Gastrocnemius medialis (tissue), 4 donors: Measurements from ENCODE around the gene KRT9. TPM values are rescaled to one million over a fixed set of nuclear protein-coding genes. Genes with fewer than 3 reads are reported as not detected.

Source experiments
- ATAC-seq, 2 donors: fragments of 150-250 bp; one replicate each; pipeline ENCODE4 v1.9.1; 2016
- DNase-seq, 2 donors: peaks; one replicate each; pipeline ENCODE4 v3.0.0-alpha.2; 2019
- H3K27ac ChIP-seq, 4 donors: fragments of 200-600 bp; sonication (generic); 1 replicate in 1 of 4; 2 replicates in 3 of 4; pipeline ENCODE4 v1.5.1; 2016 to 2018; ENCODE audit warnings: mild to moderate bottlenecking in 2 of 4, moderate library complexity in 1 of 4
- H3K27me3 ChIP-seq, 3 donors: fragments of 200-600 bp; sonication (generic) in 2 of 3; 1 replicate in 1 of 3; 2 replicates in 2 of 3; pipeline versions ENCODE4 v1.5.1 to v1.6.0; 2016 to 2019; ENCODE audit warnings: mild to moderate bottlenecking in 1 of 3, moderate library complexity in 1 of 3
- H3K36me3 ChIP-seq, 2 donors: fragments of 200-600 bp; sonication (generic) in 1 of 2; one replicate each; pipeline ENCODE4 v1.5.1; 2017 to 2018
- H3K4me1 ChIP-seq, 2 donors: fragments of 200-600 bp; sonication (generic) in 1 of 2; one replicate each; pipeline ENCODE4 v1.5.1; 2016 to 2017; ENCODE audit warnings: mild to moderate bottlenecking in 2 of 2
- H3K4me3 ChIP-seq, 4 donors: fragments of 200-600 bp; sonication (generic) in 3 of 4; 1 replicate in 1 of 4; 2 replicates in 3 of 4; pipeline ENCODE4 v1.5.1; 2016 to 2019; ENCODE audit warnings: mild to moderate bottlenecking in 2 of 4
- H3K9me3 ChIP-seq, 3 donors: fragments of 200-600 bp; sonication (generic) in 2 of 3; 1 replicate in 1 of 3; 2 replicates in 2 of 3; pipeline ENCODE4 v1.5.1; 2016 to 2019
- POLR2A ChIP-seq, 2 donors: fragments of 450-650 bp; IDR thresholded peaks; one replicate each; pipeline ENCODE4 v1.6.1; 2017; ENCODE audit warnings: antibody characterized with exemption in 2 of 2, mild to moderate bottlenecking in 2 of 2, moderate library complexity in 2 of 2
- in situ Hi-C, 4 donors: fragments of 200-750 bp; cut with MboI; loops; one replicate each; pipeline versions ENCODE4 v1.15.0 to v1.8.0; 2017; ENCODE audit warnings: low sequenced_read_pairs in 4 of 4
- intact Hi-C: fragments of 100-400 bp; cut with DNase I; formaldehyde crosslinking; loops from one replicate; pipeline ENCODE4 v1.15.1; 2023; ENCODE audit warnings: low total_unique reads
- total RNA-seq, 4 donors: library from RNA; depleted of rRNA; stranded (reverse); fragments of >200 nt; gene quantifications; one replicate each; pipeline versions ENCODE4 v1.1.0 to v1.2.3, GENCODE V29; 2016
- TF ChIP-seq, protein P1 (sequence below), 5 experiments: fragments of 450-650 bp in 3 of 5; fragments of 200-600 bp in 2 of 5; sonication (generic) in 2 of 5; IDR thresholded peaks in 4 of 5; conservative IDR thresholded peaks in 1 of 5; 1 replicate in 4 of 5; 2 replicates in 1 of 5; pipeline ENCODE4 v1.5.1; 2016 to 2019; ENCODE audit warnings: antibody characterized with exemption in 5 of 5, mild to moderate bottlenecking in 3 of 5, moderate library complexity in 3 of 5

KRT9 gene
- total RNA-seq, 4 donors from 2014 or later, result not detected

DNA sequence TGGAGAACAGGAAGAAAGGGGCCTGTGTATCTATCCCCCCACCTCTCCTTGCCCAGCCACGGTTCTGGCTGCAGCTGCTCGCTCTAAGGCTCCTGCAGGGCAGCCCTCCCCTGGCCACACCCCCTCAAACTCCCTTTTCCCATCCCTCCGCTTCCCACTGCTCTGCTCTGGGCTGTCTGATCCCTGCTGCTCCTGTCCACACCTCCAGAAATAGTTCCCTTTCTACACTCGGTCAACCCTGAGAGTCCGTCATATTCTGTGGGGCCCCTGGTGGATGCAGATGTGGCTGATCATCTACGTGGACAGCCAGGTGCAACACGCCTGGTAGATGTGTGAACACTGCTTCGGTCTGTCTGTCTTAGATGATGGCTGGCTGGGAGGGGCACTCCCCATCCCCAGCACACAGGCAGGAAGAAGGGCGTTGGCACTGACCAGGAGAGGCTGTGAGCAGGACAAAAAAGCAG is 24.4 kb downstream of the KRT9 start:
- DNase-seq, result no peak
- Histone ChIP-seq H3K36me3 (no peaks in the 10 kb centered on the region), H3K27ac (no peak overlapping the region), H3K4me1 (peaks cover 8 to 13% of the 10 kb centered on the region in 2 donors), H3K4me3 (no peak overlapping the region), H3K27me3 (peaks cover 0 to 3% (median 0%) of the 10 kb centered on the region in 3 donors), H3K9me3 (no peaks in the 10 kb centered on the region)
- intact Hi-C loops (no loop called here), in situ Hi-C loops (loop anchor here in 3 of 4 donors (5.0 to 10.0 kb wide), 4 partner anchors 63 to 640 kb away; partner anchors contain the start of genes KRT35 (in 1 of the 3) and KRT36 (in 1 of the 3))
- ATAC-seq, result no peak
- TF ChIP-seq, protein P1, sequence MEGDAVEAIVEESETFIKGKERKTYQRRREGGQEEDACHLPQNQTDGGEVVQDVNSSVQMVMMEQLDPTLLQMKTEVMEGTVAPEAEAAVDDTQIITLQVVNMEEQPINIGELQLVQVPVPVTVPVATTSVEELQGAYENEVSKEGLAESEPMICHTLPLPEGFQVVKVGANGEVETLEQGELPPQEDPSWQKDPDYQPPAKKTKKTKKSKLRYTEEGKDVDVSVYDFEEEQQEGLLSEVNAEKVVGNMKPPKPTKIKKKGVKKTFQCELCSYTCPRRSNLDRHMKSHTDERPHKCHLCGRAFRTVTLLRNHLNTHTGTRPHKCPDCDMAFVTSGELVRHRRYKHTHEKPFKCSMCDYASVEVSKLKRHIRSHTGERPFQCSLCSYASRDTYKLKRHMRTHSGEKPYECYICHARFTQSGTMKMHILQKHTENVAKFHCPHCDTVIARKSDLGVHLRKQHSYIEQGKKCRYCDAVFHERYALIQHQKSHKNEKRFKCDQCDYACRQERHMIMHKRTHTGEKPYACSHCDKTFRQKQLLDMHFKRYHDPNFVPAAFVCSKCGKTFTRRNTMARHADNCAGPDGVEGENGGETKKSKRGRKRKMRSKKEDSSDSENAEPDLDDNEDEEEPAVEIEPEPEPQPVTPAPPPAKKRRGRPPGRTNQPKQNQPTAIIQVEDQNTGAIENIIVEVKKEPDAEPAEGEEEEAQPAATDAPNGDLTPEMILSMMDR (IDR thresholded peaks at IDR 0.05 in 4 of 5, conservative IDR thresholded peaks at IDR 0.05 in 1 of 5), result no peak
- TF ChIP-seq POLR2A (IDR thresholded peaks at IDR 0.05), result no peak

DNA sequence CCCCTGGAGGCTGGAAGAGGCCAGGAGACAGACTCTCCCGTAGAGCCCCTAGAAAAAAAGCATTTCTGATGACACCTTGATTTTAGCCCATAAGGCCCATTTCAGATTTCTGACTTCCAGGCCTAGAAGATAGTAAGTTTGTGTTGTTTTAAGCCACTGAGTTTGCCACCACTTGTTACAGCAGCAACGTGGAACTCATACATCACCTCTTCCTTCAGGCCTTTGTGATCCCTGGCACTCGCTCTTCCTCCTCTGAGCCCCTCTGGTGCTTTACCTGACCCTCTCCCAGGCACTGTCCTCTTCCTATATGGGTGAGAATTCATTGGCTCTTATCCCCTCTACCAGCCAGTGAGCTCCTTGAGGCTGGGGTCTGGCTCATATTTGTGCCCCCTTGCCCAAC is 25.0 kb downstream of the KRT9 start:
- peaks cover 8 to 13% of the 10 kb centered on the region in 2 donors for H3K4me1 ChIP-seq
- H3K4me3 ChIP-seq, result no peak overlapping the region
- H3K27ac ChIP-seq, result no peak overlapping the region
- no peaks in the 10 kb centered on the region for H3K9me3 ChIP-seq
- intact Hi-C loops (no loop called here), in situ Hi-C loops (loop anchor here in 3 of 4 donors (5.0 to 10.0 kb wide), 4 partner anchors 62 to 640 kb away; partner anchors contain the start of genes KRT35 (in 1 of the 3) and KRT36 (in 1 of the 3))
- peaks cover 0 to 3% (median 0%) of the 10 kb centered on the region in 3 donors for H3K27me3 ChIP-seq
- TF ChIP-seq POLR2A (IDR thresholded peaks at IDR 0.05), result no peak
- TF ChIP-seq, protein P1 (IDR thresholded peaks at IDR 0.05 in 4 of 5, conservative IDR thresholded peaks at IDR 0.05 in 1 of 5), result no peak
- DNase-seq (no peak), ATAC-seq (no peak)
- H3K36me3 ChIP-seq, result no peaks in the 10 kb centered on the region

DNA sequence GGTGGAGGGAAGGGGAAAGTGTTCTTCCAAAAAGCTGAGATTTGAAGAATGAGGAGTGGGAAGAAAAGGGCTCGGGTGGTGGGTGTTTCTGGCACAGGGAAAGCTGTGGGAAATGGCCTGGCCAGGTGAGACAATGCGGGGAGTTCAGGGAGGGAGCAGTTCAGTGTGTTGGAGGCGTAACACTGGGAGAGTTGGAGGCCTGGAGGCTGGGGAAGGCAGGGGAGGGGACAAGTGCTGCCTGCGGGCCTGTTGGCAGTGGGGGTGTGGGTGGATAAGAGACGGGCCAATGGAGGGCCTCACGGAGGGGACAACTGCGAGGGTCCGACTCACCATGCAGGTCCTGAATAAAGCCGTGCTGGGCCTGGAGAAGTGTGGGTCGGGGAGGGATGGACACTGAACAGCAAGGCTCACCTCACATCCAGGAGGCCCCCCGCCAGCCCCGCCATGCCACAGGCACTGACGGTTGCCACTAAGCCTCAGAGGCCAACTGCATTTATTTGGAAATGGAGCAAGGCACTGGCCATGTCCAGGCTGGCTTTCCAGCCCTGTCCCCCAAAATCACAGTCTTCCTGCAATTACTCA is 25.9 kb downstream of the KRT9 start:
- intact Hi-C loops, result no loop called here
- no peak for DNase-seq

DNA sequence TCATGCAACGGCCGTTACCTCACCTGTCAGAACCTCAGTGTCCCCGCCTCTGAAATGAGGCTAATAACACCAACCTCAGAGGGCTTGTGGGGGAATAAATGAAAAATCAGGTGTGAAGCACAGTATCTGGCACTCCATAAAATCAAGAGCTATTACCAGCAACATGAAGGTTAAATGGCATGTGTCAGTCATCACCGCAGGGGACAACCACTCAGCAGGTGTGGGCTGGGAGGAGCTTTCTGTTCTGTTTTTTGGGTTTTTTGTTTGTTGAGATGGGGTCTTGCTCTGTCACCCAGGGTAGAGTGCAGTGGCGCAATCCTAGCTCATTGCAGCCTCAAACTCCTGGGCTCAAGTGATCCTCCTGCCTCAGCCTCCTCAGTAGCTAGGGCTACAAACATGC is 26.9 kb downstream of the KRT9 start:
- in situ Hi-C loops, result loop anchor here in 3 of 4 donors (5.0 to 10.0 kb wide), 4 partner anchors 60 to 638 kb away; partner anchors contain the start of genes KRT35 (in 1 of the 3) and KRT36 (in 1 of the 3)
- Histone ChIP-seq H3K27me3 (peaks cover 0 to 3% (median 0%) of the 10 kb centered on the region in 3 donors), H3K4me1 (peaks cover 8 to 13% of the 10 kb centered on the region in 2 donors), H3K9me3 (no peaks in the 10 kb centered on the region), H3K36me3 (no peaks in the 10 kb centered on the region), H3K27ac (no peak overlapping the region), H3K4me3 (no peak overlapping the region)
- ATAC-seq, result no peak
- DNase-seq, result no peak
- intact Hi-C loops, result no loop called here
- no peak for TF ChIP-seq POLR2A (IDR thresholded peaks at IDR 0.05)
- TF ChIP-seq, protein P1 (IDR thresholded peaks at IDR 0.05 in 4 of 5, conservative IDR thresholded peaks at IDR 0.05 in 1 of 5), result no peak

More for the DNA sequence above, 25.9 kb downstream of the KRT9 start:
- TF ChIP-seq, protein P1 (IDR thresholded peaks at IDR 0.05 in 4 of 5, conservative IDR thresholded peaks at IDR 0.05 in 1 of 5), result no peak
- TF ChIP-seq POLR2A (IDR thresholded peaks at IDR 0.05), result no peak
- ATAC-seq, result no peak
- Histone ChIP-seq H3K36me3 (no peaks in the 10 kb centered on the region), H3K27ac (no peak overlapping the region), H3K4me3 (no peak overlapping the region), H3K27me3 (peaks cover 0 to 3% (median 0%) of the 10 kb centered on the region in 3 donors), H3K4me1 (peaks cover 8 to 13% of the 10 kb centered on the region in 2 donors), H3K9me3 (no peaks in the 10 kb centered on the region)
- in situ Hi-C loops, result loop anchor here in 3 of 4 donors (5.0 to 10.0 kb wide), 4 partner anchors 61 to 639 kb away; partner anchors contain the start of genes KRT35 (in 1 of the 3) and KRT36 (in 1 of the 3)
